Activated naive CD4-positive, alpha-beta T cell (primary cell): ENCODE measurements around the gene PROC.

Experiments
- DNase-seq, 4 experiments: peaks; one replicate each; lab custom pipeline; 2025; lab: John Stamatoyannopoulos, UW

The PROC gene

GRCh38 chr2:127418300-127419111, at the start of gene PROC:
Gene PROC, plus strand, starts transcription at chr2:127418427. Its CDS starts 1,516 bp downstream, at chr2:127419943.
- DNase-seq, result no peak

GRCh38 chr2:127370010-127370409, 48.2 kb upstream of the PROC start:
- no peak for DNase-seq

GRCh38 chr2:127371037-127371436, 47.2 kb upstream of the PROC start:
- no peak for DNase-seq

GRCh38 chr2:127373362-127374083, 44.7 kb upstream of the PROC start:
- no peak for DNase-seq

GRCh38 chr2:127376257-127376656, 42.0 kb upstream of the PROC start:
- no peak for DNase-seq

- no peak for DNase-seq
These were observed 41.0 kb upstream of the PROC start for GRCh38 chr2:127377262-127377661.

- DNase-seq, result no peak
These were observed 39.5 kb upstream of the PROC start for GRCh38 chr2:127378720-127379119.

- no peak for DNase-seq
These were observed 38.4 kb upstream of the PROC start for GRCh38 chr2:127379712-127380355.

GRCh38 chr2:127381762-127382161, 36.5 kb upstream of the PROC start:
- DNase-seq, result no peak

GRCh38 chr2:127382831-127383230, 35.4 kb upstream of the PROC start:
- DNase-seq, result no peak

- no peak for DNase-seq
These were observed 33.7 kb upstream of the PROC start for GRCh38 chr2:127384529-127384928.

GRCh38 chr2:127386246-127386645, 32.0 kb upstream of the PROC start:
- DNase-seq, result no peak

GRCh38 chr2:127386764-127387654, 31.2 kb upstream of the PROC start:
- DNase-seq, result peak; percentile 47 to 79 (median 58)

- peak; percentile 84 to 99 (median 92) for DNase-seq
These were observed 30.4 kb upstream of the PROC start, which contains the start of gene MAP3K2 for GRCh38 chr2:127387655-127388422. Gene MAP3K2, minus strand, starts transcription at chr2:127387975. Its CDS starts 44,846 bp downstream, at chr2:127343129.

GRCh38 chr2:127388423-127389164, 29.6 kb upstream of the PROC start:
- DNase-seq, result no peak

GRCh38 chr2:127389778-127390435, 28.3 kb upstream of the PROC start:
- no peak for DNase-seq

GRCh38 chr2:127392133-127392827, 25.9 kb upstream of the PROC start:
- no peak for DNase-seq

GRCh38 chr2:127392828-127393578, 25.2 kb upstream of the PROC start:
- DNase-seq, result no peak
